Duodenal mucosa (tissue), 2 donors: Measurements from ENCODE around the gene MED15.

Source experiments
- H3K27ac ChIP-seq: one replicate; pipeline ENCODE4 v1.7.0; 2013; ENCODE audit warnings: low read depth, low read length
- H3K27me3 ChIP-seq, 2 donors: one replicate each; pipeline ENCODE4 v1.7.0; 2013; ENCODE audit warnings: low read length in 2 of 2, control low read depth in 1 of 2; ENCODE audit not compliant: insufficient read depth in 2 of 2, control insufficient read depth in 1 of 2
- H3K36me3 ChIP-seq, 2 donors: one replicate each; pipeline ENCODE4 v1.7.0; 2013; ENCODE audit warnings: low read length in 2 of 2, control low read depth in 1 of 2; ENCODE audit not compliant: insufficient read depth in 2 of 2, control insufficient read depth in 1 of 2
- H3K4me1 ChIP-seq, 2 donors: one replicate each; pipeline ENCODE4 v1.7.0; 2013; ENCODE audit warnings: low read length in 2 of 2, control low read depth in 1 of 2; ENCODE audit not compliant: insufficient read depth in 2 of 2, control insufficient read depth in 1 of 2
- H3K4me3 ChIP-seq, 2 donors: one replicate each; pipeline ENCODE4 v1.7.0; 2013; ENCODE audit warnings: low read length in 2 of 2, low read depth in 1 of 2
- H3K9ac ChIP-seq, 2 donors: one replicate each; pipeline ENCODE4 v1.7.0; 2013; ENCODE audit warnings: low read length in 2 of 2, low read depth in 1 of 2
- H3K9me3 ChIP-seq, 2 donors: one replicate each; pipeline ENCODE4 v1.7.0; 2013; ENCODE audit warnings: low read length in 2 of 2, control low read depth in 1 of 2; ENCODE audit not compliant: control insufficient read depth in 1 of 2

Gene MED15

DNA sequence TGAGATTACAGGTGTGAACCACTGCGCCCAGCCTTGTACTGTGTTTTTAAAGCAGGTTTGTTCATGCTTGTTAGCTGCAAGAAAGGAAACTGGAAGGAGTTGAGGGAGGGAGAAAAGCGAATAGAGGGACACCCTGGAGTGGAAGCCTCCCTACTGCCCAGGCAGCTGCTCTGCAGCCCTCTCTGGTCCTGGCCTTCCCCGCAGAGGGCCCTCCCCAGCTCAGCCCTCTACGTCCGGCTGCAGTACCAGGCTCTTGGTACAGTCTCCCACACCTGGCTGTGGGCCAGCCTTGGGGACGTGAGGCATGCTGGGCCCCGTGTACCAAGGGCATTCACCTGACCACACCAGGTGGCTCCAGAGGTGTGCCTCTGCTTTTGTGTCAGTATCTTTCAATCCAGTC is 70.8 kb downstream of the MED15 start:
- H3K4me3 ChIP-seq = no peak overlapping the region
- H3K27ac ChIP-seq = no peak overlapping the region
- H3K4me1 ChIP-seq = peaks cover 4 to 6% of the 10 kb centered on the region in 2 donors
- no peaks in the 10 kb centered on the region for H3K27me3 ChIP-seq
- no peaks in the 10 kb centered on the region for H3K9me3 ChIP-seq
- no peak overlapping the region for H3K9ac ChIP-seq
- peaks cover 55 to 88% of the 10 kb centered on the region in 2 donors for H3K36me3 ChIP-seq

DNA sequence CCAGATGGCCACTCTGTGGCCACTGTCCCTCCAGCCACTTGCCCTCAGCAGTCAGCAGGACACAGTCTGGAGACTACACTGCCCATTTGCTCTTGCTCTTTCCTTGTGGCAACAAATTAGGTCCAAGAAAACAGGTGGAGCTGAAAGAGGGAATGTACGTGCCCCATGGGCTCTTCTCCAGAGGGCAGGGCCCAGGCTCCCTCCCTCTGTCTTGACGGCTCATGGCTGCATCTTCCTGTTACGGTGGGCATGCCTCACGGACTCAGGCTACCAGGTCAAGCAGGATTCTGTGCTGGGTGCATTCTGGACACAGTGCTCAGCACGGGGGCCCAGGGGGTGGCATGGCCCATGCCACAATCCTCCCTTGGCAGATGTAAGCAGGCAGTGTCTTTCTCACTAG is 71.3 kb downstream of the MED15 start:
- Histone ChIP-seq H3K9ac (no peak overlapping the region), H3K9me3 (no peaks in the 10 kb centered on the region), H3K4me3 (no peak overlapping the region), H3K4me1 (peaks cover 4 to 6% of the 10 kb centered on the region in 2 donors), H3K27ac (no peak overlapping the region), H3K27me3 (no peaks in the 10 kb centered on the region), H3K36me3 (peaks cover 55 to 88% of the 10 kb centered on the region in 2 donors)

DNA sequence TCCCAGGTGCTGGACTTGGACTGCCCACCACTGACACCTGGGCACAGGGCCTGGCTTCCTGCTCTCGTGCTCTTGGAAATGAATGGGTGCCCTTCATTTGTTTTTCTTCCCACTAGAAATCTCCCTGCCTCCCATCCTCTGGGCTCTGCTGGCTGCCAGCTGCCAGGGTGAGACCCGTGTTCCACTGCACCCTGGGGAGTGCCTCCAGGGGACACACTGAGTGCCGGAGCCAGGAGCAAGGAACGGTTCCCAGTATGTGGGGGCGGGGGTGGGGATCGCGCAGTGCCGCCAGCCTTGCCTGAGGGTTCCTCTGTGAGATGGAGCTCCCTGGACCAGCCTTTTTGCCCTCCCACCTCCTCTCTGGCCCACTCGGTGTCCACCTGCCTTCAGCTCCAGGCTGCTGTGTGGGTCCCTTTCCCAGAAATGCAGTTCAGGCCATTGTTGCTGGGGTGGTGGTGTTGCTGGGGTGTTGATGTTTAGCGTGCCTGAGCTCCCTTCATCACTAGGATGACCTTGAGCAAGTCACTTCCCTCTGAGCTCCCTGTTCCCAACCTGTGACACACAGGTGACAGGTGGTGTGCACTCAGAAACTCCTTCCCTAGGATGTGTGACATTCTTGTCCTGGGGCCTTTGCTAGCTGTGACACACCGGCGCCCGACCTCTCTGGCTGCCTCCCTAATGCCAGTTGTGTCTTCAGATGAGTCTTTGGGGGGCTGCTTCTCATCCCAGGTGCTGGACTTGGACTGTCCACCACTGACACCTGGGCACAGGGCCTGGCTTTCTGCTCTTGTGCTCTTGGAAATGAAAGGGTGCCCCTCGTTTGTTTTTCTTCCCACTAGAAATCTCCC is 72.1 kb downstream of the MED15 start:
- Histone ChIP-seq H3K9ac (no peak overlapping the region), H3K27ac (no peak overlapping the region), H3K4me1 (peaks cover 4 to 6% of the 10 kb centered on the region in 2 donors), H3K4me3 (no peak overlapping the region), H3K27me3 (no peaks in the 10 kb centered on the region), H3K36me3 (peaks cover 55 to 88% of the 10 kb centered on the region in 2 donors), H3K9me3 (no peaks in the 10 kb centered on the region)

DNA sequence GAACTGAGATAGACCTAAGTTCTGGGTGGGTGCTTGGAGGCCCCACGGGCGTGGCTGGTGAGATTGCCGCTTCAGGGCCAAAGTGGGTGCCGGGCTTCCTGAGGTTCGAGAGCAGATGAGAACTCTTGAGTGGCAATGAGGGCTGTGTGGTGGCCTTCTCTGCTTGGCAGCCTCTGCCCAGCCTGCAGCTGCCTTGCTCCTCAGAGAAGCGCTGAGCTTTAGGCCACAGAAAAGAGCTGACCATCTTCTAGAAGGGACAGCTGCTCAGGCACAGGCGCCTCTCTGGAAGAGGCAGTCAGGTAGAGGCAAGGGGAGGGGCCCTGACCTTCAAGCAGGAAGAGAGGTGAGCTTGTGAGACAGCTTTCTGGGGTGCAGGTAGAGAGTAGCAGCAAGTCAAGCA is 72.8 kb downstream of the MED15 start:
- Histone ChIP-seq H3K4me1 (peaks cover 4 to 6% of the 10 kb centered on the region in 2 donors), H3K4me3 (no peak overlapping the region), H3K27me3 (no peaks in the 10 kb centered on the region), H3K27ac (no peak overlapping the region), H3K9me3 (no peaks in the 10 kb centered on the region), H3K9ac (no peak overlapping the region), H3K36me3 (peaks cover 54 to 88% of the 10 kb centered on the region in 2 donors)

DNA sequence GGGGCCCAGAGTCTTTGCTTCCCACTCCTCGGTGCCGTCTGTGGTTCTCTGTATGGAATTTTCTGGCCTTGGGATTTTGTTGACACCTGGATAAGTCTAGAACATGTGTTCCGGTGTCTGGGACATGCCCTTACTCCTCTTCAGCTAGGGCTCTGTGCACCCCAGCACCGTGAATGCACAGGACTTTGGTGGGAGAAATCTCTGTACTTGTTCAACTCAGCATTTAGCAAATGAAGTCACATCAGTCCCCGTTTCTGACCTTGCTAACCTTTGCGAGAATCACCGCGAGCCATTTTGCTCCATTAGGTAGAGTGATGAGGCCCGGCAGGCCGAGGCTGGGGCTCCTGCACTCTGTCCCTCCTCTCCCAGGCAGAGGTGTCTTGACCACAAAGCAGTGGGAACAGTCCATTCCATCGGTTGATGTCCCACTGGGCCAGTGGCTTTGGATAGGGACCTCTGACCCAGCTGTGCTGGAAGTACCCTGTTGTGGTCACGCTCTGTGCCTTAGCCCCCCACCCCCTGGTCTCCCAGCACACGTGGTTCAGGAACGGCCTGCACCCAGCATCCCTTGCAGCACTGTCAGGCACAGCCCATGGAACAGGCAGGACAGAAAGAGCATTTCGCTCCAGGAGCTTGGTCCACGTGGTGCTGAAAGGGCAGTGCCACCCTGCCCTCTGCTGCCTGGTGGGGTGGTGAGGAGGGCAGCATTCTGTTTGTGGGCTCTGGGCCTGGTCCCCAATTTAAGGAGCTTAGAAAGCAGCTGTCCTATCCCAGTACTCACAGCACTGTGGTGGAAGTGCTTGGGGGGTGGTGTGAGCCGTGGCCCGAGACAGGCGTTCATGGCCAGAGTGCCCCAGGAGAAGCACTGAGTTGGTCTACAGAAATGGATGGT is 73.4 kb downstream of the MED15 start:
- Histone ChIP-seq H3K4me1 (peaks cover 4 to 6% of the 10 kb centered on the region in 2 donors), H3K9ac (no peak overlapping the region), H3K36me3 (peaks cover 56 to 93% of the 10 kb centered on the region in 2 donors), H3K27me3 (no peaks in the 10 kb centered on the region), H3K27ac (no peak overlapping the region), H3K9me3 (no peaks in the 10 kb centered on the region), H3K4me3 (no peak overlapping the region)

DNA sequence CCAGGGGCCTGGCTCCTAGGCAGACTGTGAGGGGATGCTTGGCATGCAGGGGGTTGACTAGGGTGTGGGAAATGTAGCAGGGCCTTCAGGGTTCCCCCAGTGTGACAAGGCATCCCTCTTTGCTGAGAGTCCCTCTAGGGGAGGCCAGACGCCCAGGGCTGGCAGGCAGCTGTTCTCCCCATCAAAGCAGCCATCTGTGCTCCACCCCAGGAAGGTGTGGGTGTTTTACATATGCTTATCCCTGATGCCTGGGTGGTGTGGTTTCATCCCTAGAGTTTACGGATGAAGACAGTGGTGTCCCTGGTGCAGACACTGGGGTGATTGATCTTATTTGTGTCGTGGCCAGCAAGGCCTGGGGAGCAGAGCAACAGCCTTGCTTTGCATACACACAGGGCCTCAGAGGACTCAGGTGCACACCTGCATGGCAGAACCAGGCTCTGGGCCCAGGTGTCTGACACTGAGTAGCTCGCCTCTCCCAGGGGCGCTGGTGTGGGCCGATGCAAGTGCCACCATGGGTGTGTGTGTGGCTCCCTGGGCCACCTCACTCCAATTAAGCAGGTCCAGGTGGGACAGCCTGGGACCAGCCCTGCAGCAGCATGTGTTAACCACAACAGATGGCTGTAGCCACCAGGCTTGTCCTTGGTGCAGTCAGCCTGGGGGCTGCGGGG is 74.2 kb downstream of the MED15 start:
- no peak overlapping the region for H3K27ac ChIP-seq
- peaks cover 4 to 5% of the 10 kb centered on the region in 2 donors for H3K4me1 ChIP-seq
- H3K27me3 ChIP-seq = no peaks in the 10 kb centered on the region
- H3K9ac ChIP-seq = no peak overlapping the region
- H3K4me3 ChIP-seq = no peak overlapping the region
- H3K9me3 ChIP-seq = no peaks in the 10 kb centered on the region
- H3K36me3 ChIP-seq = peaks cover 49 to 94% of the 10 kb centered on the region in 2 donors

DNA sequence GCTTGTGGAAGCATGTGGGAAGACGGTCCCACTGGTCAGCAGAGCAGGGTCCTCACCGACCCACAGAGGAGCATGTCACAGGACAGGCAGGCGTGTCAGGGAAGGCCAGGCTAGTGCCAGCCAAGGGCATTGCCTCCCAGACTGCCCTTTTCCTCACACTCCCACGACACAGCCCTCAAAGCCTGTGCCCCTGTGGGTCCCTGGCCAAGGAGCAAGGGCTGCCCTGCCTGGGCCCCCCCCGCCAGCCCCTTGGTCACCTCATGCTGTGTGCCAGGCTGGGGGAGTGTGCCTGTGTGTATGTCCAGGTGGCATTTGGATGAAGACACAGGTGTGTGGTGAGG is 74.7 kb downstream of the MED15 start:
- Histone ChIP-seq H3K36me3 (peaks cover 50 to 95% of the 10 kb centered on the region in 2 donors), H3K9me3 (no peaks in the 10 kb centered on the region)

DNA sequence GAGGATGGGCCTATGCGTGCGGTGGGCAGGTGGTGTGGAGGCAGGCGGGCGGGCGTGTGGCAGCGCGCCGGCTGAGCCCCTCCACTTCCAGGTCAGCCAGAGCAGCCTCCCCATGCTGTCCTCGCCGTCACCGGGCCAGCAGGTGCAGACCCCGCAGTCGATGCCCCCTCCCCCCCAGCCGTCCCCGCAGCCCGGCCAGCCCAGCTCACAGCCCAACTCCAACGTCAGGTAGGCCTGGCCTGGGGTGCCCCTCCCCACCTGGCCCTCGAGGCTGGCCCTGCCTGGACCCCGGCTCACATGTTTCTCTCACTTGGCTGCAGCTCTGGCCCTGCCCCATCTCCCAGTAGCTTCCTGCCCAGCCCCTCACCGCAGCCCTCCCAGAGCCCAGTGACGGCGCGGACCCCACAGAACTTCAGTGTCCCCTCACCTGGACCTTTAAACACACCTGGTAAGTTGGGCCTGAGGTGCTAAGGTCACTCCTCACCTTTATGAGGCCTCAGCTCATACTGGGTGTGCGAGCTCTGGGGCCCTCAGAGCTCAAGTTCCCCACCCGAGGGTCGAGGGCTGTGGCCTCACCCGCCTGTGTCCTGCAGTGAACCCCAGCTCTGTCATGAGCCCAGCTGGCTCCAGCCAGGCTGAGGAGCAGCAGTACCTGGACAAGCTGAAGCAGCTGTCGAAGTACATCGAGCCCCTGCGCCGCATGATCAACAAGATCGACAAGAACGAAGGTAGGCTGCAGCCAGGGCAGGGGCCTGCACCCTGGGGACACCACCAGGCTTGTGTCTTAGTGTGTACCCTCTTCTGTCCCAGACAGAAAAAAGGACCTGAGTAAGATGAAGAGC is 75.3 kb downstream of the MED15 start:
- H3K4me3 ChIP-seq = no peak overlapping the region
- H3K4me1 ChIP-seq = no peaks in the 10 kb centered on the region
- H3K27ac ChIP-seq = no peak overlapping the region
- H3K9me3 ChIP-seq = no peaks in the 10 kb centered on the region
- H3K27me3 ChIP-seq = no peaks in the 10 kb centered on the region
- peaks cover 51 to 94% of the 10 kb centered on the region in 2 donors for H3K36me3 ChIP-seq
- H3K9ac ChIP-seq = no peak overlapping the region

More for the DNA sequence above, 74.7 kb downstream of the MED15 start:
- Histone ChIP-seq H3K4me1 (no peaks in the 10 kb centered on the region), H3K27me3 (no peaks in the 10 kb centered on the region), H3K27ac (no peak overlapping the region), H3K4me3 (no peak overlapping the region), H3K9ac (no peak overlapping the region)

DNA sequence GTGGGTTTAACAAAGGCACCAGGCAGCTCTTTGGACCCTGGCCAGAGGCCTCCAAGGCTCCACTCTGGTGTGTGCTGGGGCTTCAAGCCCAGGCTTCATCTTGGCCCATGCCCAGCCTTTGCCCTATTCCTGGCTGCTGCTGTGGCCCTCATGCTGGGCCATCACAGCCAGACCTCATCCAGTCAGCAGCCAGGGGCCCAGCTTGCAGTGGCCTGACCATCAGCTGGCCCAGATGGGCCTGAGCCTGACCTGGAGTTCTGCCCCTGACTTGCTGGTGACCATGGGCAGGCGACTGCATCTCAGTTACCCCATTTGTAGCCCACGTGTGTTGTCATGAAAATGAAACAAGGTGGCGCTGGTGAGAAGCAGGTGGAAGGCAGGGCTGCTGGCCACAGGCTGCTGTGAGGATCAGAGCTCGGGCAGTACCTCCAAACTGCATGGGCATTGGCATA is 76.1 kb downstream of the MED15 start:
- H3K9ac ChIP-seq = no peak overlapping the region
- no peaks in the 10 kb centered on the region for H3K4me1 ChIP-seq
- peaks cover 49 to 92% of the 10 kb centered on the region in 2 donors for H3K36me3 ChIP-seq
- no peaks in the 10 kb centered on the region for H3K9me3 ChIP-seq
- no peaks in the 10 kb centered on the region for H3K27me3 ChIP-seq
- H3K27ac ChIP-seq = no peak overlapping the region
- no peak overlapping the region for H3K4me3 ChIP-seq
